Hematopoietic multipotent progenitor cell treated with erythropoietin and hydrocortisone succinate and interleukin-3 and kit ligand, for 6 days (in vitro differentiated cells): ENCODE results near the gene ITPR1.

Source experiments
- DNase-seq: peaks from one replicate; pipeline ENCODE4 v3.0.0-alpha.2; 2015

The ITPR1 gene

GRCh38 chr3:4820296-4821121 lies 327.4 kb downstream of the ITPR1 start:
- DNase-seq: no peak

DNA sequence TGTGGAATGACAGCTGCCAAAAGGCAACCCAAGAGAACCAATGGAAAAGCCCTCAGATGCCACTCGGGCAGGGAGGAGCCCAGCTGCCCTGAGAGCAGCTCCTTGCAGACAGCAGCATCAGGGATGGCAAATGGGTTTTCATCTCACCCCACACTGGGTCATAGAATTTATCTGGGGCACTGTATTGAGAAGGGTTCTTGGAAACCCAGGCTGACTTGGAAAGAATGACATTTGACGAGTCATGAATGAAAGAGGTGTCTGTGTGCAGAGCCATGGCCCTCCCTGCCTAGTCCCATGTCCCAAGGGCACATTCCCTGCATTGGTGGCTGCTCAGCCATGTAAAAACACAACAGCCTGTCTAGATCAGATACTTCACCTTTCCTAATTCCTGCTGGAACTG lies 328.2 kb downstream of the ITPR1 start:
- DNase-seq: no peak

DNA sequence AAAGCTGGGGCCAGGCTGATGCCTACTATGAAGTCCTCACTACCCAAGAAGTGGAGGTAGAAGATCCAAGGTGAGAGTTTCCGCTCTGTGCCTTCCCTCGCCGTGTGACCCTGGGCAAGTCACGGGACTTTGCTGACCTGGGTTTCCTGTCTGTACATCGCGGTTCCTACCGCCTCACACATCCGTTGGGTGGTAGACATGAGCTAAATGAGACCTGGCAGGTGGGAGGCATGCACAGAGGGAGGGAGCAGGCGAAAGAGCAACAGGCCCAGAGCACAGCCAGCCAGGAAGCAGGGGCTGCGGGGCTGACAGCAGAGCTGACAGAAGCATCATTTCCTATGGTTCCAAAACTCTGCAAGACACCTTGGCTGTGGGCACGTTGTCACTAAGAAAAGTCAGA lies 328.8 kb downstream of the ITPR1 start:
- no peak for DNase-seq

DNA sequence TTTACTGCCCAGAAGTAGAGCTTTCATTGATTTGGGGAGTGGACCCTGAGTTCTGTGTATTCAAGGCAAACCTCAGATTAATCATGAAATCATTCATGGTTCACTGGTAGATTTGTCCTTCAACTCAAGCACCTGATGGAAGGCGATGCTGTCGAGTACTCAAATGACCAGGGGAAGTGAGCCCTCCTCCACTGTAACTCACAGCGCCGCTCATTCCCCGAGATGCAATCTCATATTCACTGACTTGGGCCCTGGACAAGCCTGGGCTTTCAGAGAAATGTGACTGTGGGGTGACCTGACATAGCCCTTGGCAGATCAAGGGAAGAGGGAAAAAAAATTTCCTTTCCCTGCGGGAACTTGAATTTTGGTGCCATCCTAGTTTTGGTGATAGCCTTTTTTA lies 329.4 kb downstream of the ITPR1 start:
- no peak for DNase-seq

DNA sequence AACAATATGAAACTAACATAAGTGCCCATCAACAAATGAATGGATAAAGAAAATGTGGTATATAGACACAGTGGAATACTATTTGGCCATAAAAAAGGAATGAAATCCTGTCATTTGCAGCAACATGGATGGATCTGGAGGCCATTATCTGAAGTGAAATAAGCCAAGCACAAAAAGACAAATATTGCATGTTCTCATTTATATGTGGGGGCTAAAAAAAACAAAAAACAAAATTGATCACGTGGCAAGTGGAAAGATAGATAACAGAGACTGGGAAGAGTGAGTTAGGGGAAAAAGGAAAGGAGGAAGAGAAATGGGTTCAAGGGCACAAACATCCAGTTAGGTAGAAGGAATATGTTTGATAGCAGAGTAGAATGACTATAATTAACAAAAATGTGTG lies 330.2 kb downstream of the ITPR1 start:
- DNase-seq: no peak

- no peak for DNase-seq
Measured at GRCh38 chr3:4823986-4824925, 331.1 kb downstream of the ITPR1 start.

DNA sequence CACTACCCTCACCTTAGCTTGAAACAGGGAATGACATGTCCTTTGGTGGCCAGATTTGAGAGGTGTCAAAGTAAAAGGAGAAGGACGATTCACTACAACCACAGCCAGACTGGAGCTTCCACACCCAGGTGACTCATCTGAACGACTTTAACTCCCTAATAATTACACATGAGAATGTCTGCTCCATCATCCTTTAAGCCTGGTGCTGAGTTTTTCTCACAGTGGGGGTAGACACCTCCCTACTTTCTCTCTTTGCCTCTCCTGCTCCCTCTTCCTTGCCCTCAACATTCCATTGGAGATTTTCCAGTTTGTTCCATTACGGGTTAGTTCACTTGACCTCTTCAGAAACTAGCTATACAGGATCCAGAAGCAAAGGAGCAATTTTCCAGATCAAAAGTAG lies 331.8 kb downstream of the ITPR1 start:
- peak; percentile 45 for DNase-seq

GRCh38 chr3:4825436-4826236 lies 332.5 kb downstream of the ITPR1 start:
- peak; percentile 88 for DNase-seq

- DNase-seq: no peak
Measured at GRCh38 chr3:4826237-4827100, 333.3 kb downstream of the ITPR1 start.

DNA sequence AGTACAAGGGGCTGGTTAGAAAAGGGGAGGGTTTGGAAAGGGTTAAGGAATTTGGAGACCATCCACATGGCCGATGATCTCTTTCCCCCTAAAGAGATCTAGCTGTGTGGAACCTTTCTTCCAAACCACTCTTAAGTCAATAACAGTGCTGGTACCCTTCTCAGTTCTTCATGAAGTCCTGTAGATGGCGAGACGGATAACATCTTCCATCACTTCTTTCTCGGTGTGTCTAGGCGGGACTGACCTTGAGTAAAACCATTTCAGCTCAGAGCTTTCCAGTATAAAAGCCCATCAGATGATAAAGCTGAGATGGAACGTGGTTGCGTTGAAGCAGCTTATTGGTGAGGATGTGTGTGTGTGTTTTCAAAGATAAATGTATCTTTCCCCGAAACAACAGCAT lies 334.6 kb downstream of the ITPR1 start:
- peak; percentile 39 for DNase-seq

DNA sequence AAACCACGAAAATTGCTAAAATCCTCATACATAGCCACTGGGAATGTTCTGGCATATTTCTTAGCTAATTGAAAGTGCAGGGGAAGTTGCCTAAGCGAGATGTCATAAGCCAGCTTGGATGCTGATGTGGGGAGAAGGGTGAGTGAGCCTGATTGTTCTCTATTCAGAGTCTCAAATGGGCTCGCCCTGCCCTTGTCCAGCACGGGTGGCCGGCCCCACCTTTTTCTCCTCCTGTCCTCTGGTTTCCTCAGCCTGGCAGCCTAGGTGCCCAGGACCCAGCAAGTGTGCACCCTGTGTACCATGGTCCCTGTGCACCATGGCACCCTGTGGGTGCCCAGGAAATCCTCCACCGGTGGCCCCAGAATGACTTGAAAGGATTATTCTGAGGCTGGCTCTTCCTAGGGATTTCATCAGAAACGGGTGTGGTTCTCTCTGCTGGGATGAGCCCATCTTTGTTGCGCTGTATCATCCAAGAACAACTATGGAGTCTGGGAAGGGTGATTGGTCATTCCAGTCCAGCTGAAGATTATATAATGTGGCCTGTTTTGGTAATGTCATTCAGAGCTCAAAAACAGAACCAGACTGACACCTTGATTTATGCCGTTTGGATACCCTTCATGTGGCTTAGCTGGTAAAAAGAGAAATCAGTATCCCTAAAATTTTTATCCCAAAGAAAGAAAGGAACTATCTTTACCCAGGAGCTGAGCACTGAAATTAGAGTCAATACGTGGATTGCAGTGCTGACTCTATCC lies 335.3 kb downstream of the ITPR1 start:
- peak; percentile 30 for DNase-seq

DNA sequence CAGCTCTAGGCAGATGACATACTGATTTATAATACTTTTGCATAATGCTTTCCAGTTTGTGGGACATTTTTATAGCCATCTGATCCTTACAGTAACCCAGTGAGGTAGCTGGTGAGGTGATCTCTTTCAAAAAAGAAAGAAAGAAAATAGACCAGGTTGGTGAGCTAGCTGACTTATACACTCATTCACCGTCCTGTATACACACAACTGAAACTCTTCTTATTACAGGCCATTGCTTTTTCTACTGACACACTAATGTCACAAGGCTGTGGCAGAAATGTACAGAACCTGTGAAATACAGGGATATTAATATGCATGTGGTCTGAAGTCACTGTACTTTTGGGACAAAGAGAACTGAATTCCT lies 335.9 kb downstream of the ITPR1 start:
- DNase-seq: no peak

DNA sequence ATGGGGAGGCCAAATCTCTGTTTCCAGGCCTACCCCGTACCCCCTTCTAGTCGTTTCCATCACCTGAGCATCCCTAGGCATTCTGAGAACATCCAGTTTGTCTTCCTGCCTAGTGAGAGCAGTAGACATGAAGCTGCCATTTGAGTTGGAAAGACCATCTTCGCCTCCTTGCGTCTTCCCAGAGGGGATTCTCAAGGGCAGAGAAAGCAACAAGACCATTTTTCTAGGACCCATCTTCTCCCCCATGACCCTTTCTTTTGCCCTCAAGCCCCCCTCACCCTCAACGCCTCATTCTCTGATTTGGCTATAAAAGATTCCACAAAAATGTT lies 337.4 kb downstream of the ITPR1 start:
- DNase-seq: no peak

GRCh38 chr3:4831580-4831950 lies 338.4 kb downstream of the ITPR1 start:
- no peak for DNase-seq

- DNase-seq: no peak
Measured at GRCh38 chr3:4833471-4833870, 340.3 kb downstream of the ITPR1 start.

DNA sequence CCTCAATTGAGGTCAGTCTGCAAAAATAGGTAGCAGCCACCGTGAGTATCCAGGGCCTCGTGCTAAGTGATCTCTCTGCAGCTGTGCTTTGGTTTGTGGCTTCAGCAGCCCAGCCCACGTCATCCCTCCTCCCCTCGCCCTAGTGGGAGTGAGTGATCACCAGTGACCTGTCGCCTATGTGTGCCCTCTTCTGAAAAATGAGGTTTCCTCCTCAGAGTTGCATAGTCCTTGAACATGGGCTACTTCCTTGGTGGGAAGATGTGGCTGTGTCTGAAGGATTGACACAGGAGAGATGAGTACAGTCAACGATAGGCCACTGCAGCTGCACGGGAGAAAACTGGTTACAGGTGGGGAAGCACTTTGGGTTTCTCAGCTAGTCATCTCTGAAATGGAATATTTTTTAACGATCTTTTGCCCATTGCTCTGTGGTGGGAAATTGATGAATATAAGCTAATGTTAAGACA lies 341.3 kb downstream of the ITPR1 start:
- DNase-seq: peak; percentile 63

DNA sequence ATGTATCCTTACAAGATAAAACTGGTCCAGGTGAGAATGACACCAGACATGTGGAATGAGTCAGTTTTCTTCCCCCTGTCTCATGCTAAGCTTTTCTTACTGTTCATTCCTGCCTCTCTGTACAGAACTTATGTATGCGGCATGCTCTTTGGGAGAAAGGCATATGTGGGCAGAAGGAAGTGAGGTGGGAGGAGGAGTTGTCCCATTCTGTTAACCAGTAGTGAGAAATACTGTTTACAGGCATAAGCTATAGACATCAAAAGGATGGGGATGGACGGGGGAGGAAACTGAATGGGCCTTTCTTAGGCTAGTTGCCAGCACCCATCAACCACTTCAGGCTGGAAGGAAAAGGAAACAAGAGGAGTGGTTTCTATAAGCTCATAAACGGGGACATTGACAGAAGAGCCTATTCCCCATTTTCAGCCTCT lies 342.5 kb downstream of the ITPR1 start:
- DNase-seq: no peak

- DNase-seq: no peak
Measured at GRCh38 chr3:4836516-4836915, 343.4 kb downstream of the ITPR1 start.

DNA sequence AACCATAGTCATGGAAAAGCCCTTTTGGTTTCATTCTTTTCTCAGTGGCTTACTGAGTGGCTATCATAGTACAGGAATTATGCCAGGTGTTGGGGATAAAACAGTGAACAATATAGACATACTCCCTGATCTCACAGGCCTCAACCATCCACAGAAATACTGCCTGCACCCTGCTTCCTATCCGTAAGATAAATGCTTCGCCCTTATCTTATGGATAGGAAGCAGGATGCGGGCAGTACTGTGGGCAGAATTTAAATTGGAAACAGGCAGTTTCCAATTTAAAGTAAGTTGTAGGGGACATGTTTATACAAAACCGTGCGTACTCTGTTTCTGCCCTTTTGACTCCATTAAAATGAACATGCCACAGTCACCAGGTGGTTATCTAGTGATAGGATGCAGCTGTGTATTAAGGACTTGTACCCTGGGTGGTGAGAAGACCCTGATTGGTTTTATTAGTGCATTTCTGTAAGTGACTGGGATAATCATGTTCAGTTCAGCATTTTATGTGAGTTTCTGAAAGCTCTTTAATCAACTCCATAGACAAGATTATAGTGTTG lies 344.3 kb downstream of the ITPR1 start:
- DNase-seq: peak; percentile 20

- DNase-seq: no peak
Measured at GRCh38 chr3:4838621-4839022, 345.5 kb downstream of the ITPR1 start.

DNA sequence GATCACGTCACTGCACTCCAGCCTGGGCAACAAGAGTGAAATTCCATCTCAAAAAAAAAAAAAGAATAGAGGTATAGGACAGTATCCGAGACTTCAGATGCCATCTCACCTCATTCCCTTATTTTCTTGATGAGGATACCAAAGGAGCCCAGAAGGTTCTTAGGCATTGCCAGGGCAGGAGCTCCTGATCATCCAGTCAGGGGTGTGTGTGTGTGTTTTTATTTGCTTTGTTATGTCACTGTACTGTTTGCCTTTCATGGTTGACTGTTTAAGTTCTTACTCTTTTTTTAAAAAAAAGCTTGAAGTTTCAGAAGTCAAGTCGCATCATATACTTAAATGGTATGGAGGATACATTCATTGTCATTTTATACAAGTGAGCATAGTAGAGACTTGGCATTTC lies 346.1 kb downstream of the ITPR1 start:
- DNase-seq: no peak
